Left ventricle myocardium inferior (tissue), 1 donor: Measurements from ENCODE around the gene HLA-F. TPM values are rescaled to one million over a fixed set of nuclear protein-coding genes. Genes with fewer than 3 reads are reported as not detected.

Experiments used
- DNase-seq: peaks from one replicate; pipeline ENCODE4 v3.0.0-alpha.2; 2020
- H3K27ac ChIP-seq: fragments of 200-600 bp; replicated peaks from 2 replicates; pipeline ENCODE4 v1.8.0; 2021
- H3K27me3 ChIP-seq: fragments of 200-600 bp; 2 replicates; pipeline ENCODE4 v1.8.0; 2021; ENCODE audit warnings: low read depth
- H3K36me3 ChIP-seq: fragments of 200-600 bp; 2 replicates; pipeline ENCODE4 v1.8.0; 2021
- H3K4me1 ChIP-seq: fragments of 200-600 bp; 2 replicates; pipeline ENCODE4 v1.8.0; 2021
- H3K4me3 ChIP-seq: fragments of 200-600 bp; 2 replicates; pipeline ENCODE4 v1.8.0; 2021; ENCODE audit warnings: mild to moderate bottlenecking, moderate library complexity
- H3K9me3 ChIP-seq: fragments of 200-600 bp; replicated peaks from 2 replicates; pipeline ENCODE4 v1.8.0; 2021
- CTCF ChIP-seq: fragments of 200-600 bp; IDR thresholded peaks from 2 replicates; pipeline ENCODE4 v1.8.0; 2021; ENCODE audit warnings: antibody characterized with exemption, mild to moderate bottlenecking, borderline replicate concordance
- intact Hi-C: fragments of 100-400 bp; cut with micrococcal nuclease; formaldehyde crosslinking; loops from one replicate; pipeline ENCODE4 v1.11.0; 2022
- total RNA-seq: library from RNA; stranded (reverse); fragmentation: NEBNext Ultra II Directional; extraction: Animal tissue kit (Norgen Biotek cat#: 25700); gene quantifications from one replicate; pipeline ENCODE4 v1.2.1, GENCODE V29; 2021
- donor health status: DM: no; HTN: yes; CAD: no; lungs with severe emphysema.

The HLA-F gene
- total RNA-seq, 1 donor from 2014 or later, result 29.4 TPM

DNA sequence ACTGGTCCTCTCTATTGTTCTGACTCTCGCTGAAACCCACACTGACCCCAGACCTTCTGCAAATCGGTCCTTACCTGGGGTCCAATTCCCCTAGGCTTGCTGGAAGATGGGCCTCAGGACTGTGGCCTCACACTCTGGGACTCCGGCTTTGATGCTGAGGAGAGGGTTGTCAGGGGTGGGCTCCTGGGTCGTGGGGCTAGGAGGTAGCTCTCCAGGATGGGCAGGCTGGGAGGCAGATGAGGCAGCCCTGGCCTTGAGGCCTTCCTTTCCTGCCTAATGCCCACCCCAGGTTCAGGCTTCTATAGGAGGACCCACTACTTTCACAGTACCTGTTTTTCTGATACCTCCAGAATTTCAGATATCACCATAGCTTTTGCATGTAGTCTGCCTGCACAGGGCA, 21.4 kb downstream of the HLA-F start:
- no peaks in the 10 kb centered on the region for H3K36me3 ChIP-seq
- H3K9me3 ChIP-seq, result no peaks in the 10 kb centered on the region
- H3K27me3 ChIP-seq, result no peaks in the 10 kb centered on the region
- H3K4me3 ChIP-seq, result no peak overlapping the region
- H3K27ac ChIP-seq, result no peak overlapping the region
- TF ChIP-seq CTCF, result no peak
- no peak for DNase-seq
- peaks cover 21% of the 10 kb centered on the region for H3K4me1 ChIP-seq
- intact Hi-C loops, result no loop called here

- no peak overlapping the region for H3K27ac ChIP-seq
- intact Hi-C loops, result no loop called here
- H3K27me3 ChIP-seq, result no peaks in the 10 kb centered on the region
- no peak for TF ChIP-seq CTCF
- H3K4me1 ChIP-seq, result peaks cover 28% of the 10 kb centered on the region
- no peaks in the 10 kb centered on the region for H3K36me3 ChIP-seq
- no peak overlapping the region for H3K4me3 ChIP-seq
- no peak for DNase-seq
- no peaks in the 10 kb centered on the region for H3K9me3 ChIP-seq
Measured at GRCh38 chr6:29745386-29745785, 22.2 kb downstream of the HLA-F start.

DNA sequence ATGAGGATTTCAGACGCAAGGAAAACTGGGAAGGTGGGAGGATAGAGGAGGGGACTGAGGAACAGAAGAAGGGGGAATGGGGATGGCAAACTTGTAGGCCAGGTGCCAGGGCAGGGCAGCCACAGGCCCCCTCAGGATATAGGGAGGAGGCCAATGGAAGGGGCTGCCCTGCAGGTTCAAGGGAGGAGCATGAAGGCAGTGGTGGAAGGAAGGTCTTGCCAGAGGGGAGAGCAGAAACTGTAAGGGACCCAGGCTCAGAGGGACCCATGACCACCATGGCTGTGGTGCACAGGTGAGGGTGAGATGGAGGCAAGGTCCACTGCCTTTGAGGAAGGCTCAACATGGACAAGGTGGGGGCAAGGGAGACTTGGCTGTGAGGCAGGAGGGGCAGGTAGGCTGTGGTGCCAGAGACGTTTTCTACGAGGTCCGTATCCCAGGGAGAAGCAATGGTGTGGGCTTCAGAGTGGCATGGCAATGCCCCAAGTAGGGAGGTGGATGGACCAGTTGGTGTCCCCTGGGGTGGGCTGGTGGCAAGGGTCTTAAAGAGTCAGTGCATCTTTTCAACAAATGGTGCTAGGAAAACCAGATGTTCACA, 22.7 kb downstream of the HLA-F start:
- Histone ChIP-seq H3K4me1 (peaks cover 28% of the 10 kb centered on the region), H3K4me3 (no peak overlapping the region), H3K27me3 (no peaks in the 10 kb centered on the region), H3K27ac (no peak overlapping the region), H3K36me3 (no peaks in the 10 kb centered on the region), H3K9me3 (no peaks in the 10 kb centered on the region)
- intact Hi-C loops, result no loop called here
- TF ChIP-seq CTCF, result no peak
- no peak for DNase-seq

DNA sequence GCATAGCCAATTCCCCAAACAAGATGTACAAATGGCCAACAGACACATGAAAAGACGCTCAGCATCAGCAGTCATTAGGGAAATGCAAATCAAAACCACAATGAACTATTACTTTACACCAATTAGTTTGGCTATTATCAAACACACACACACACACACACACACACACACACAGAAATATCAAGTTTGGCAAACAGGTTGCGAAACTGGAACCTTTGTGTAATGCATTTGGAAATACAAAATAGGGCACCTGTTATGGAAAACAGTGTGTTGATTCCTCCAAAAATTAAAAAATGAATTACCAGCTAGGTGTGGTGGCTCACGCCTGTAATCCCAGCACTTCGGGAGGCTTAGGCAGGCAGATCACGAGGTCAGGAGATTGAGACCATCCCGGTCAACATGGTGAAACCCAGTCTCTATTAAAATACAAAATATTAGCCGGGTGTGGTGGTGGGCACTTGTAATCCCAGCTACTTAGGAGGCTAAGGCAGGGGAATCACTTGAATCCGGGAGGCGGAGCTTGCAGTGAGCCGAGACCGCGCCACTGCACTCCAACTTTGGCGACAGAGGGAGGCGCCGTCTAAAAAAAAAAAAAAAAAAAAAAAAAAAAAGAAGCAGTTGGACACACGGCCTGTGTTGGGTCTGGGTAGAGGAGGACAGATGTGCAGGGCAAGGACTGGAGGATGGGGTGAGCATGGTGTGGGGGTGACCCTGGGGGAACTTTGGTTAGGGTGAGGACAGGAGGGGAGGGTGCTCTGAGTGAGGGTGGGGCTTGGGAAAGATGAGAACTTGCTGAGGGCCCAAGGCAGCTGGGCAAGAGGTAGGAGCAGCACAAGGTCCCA, 23.8 kb downstream of the HLA-F start:
- H3K36me3 ChIP-seq, result no peaks in the 10 kb centered on the region
- H3K4me1 ChIP-seq, result peaks cover 36% of the 10 kb centered on the region
- intact Hi-C loops, result no loop called here
- no peaks in the 10 kb centered on the region for H3K9me3 ChIP-seq
- peak overlapping the region; percentile 83 for H3K4me3 ChIP-seq
- no peak for DNase-seq
- TF ChIP-seq CTCF, result no peak
- no peak overlapping the region for H3K27ac ChIP-seq
- no peaks in the 10 kb centered on the region for H3K27me3 ChIP-seq

DNA sequence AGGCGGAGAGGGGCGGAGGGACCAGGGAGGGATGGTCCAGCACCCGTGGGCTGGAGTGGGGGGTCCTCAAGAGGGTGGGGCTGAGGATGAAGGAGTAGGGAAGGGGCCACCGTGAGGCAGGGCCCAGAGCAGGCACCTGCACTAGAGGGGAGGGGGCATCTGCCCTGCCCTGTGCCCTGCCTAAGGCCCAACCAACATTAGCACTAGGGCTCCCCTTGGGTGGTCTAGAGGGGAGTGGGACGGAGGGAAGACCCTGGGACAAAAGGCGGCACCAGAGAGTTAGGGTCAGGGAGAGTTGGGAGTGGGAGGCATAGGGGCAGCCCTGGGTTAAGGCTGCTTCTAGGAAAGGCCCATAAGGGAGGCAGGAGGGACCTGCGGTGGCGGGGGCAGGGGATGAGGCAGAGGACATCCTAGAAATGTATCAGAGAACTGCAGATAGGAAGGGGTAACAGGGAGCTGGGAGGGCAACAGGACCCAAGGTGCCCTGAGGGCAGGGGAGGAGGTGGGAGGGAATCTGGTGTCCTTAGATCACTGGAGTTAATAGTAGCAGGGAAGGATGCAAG, 24.5 kb downstream of the HLA-F start:
- Histone ChIP-seq H3K4me1 (peaks cover 39% of the 10 kb centered on the region), H3K4me3 (peak overlapping the region; percentile 83), H3K27me3 (no peaks in the 10 kb centered on the region), H3K9me3 (no peaks in the 10 kb centered on the region), H3K36me3 (no peaks in the 10 kb centered on the region), H3K27ac (no peak overlapping the region)
- no peak for TF ChIP-seq CTCF
- intact Hi-C loops, result no loop called here
- no peak for DNase-seq
